Liver (tissue), 9 donors: ENCODE data around the gene CDK15. TPM values are rescaled to one million over a fixed set of nuclear protein-coding genes. Genes with fewer than 3 reads are reported as not detected.

Experiments used
- DNase-seq: peaks from one replicate; pipeline ENCODE4 v3.0.0-alpha.2; 2017; ENCODE audit warnings: low spot score
- H3K27ac ChIP-seq, 2 donors: one replicate each; pipeline ENCODE4 v1.7.0; 2013; ENCODE audit warnings: inconsistent platforms in 2 of 2, low read length in 2 of 2, control low read depth in 1 of 2, low read depth in 1 of 2, mild to moderate bottlenecking in 1 of 2
- H3K27me3 ChIP-seq, 4 donors: one replicate each; pipeline versions ENCODE4 v1.6.1 to v1.7.0; 2013; ENCODE audit warnings: low read length in 3 of 4, inconsistent platforms in 1 of 4, mild to moderate bottlenecking in 1 of 4, moderate library complexity in 1 of 4; ENCODE audit not compliant: control insufficient read depth in 4 of 4, insufficient read depth in 4 of 4
- H3K36me3 ChIP-seq, 4 donors: one replicate each; pipeline versions ENCODE4 v1.6.1 to v1.7.0; 2013; ENCODE audit warnings: low read length in 3 of 4, mild to moderate bottlenecking in 3 of 4, low read depth in 1 of 4, moderate library complexity in 1 of 4; ENCODE audit not compliant: control insufficient read depth in 4 of 4, insufficient read depth in 3 of 4
- H3K4me1 ChIP-seq, 4 donors: one replicate each; pipeline versions ENCODE4 v1.6.1 to v1.7.0; 2013; ENCODE audit warnings: low read length in 3 of 4, mild to moderate bottlenecking in 3 of 4, moderate library complexity in 1 of 4; ENCODE audit not compliant: control insufficient read depth in 4 of 4, insufficient read depth in 4 of 4
- H3K4me3 ChIP-seq, 3 donors: one replicate each; pipeline versions ENCODE4 v1.6.1 to v1.7.0; 2013; ENCODE audit warnings: low read length in 3 of 3, control low read depth in 1 of 3, low read depth in 1 of 3, mild to moderate bottlenecking in 1 of 3
- H3K9ac ChIP-seq, 2 donors: one replicate each; pipeline ENCODE4 v1.7.0; 2013; ENCODE audit warnings: low read length in 2 of 2, mild to moderate bottlenecking in 2 of 2, moderate library complexity in 2 of 2, control low read depth in 1 of 2, low read depth in 1 of 2
- H3K9me3 ChIP-seq, 4 donors: one replicate each; pipeline versions ENCODE4 v1.6.1 to v1.7.0; 2013; ENCODE audit warnings: low read length in 3 of 4; ENCODE audit not compliant: control insufficient read depth in 4 of 4
- ATF3 ChIP-seq: IDR thresholded peaks from 2 replicates; pipeline ENCODE4 v1.6.1; 2016; ENCODE audit warnings: antibody characterized with exemption
- EGR1 ChIP-seq, 2 donors: IDR thresholded peaks; 2 replicates each; pipeline ENCODE4 v1.6.1; 2016 to 2018; ENCODE audit warnings: antibody characterized with exemption in 2 of 2, low read depth in 2 of 2
- FOXA1 ChIP-seq: IDR thresholded peaks from 2 replicates; pipeline ENCODE4 v1.6.1; 2016; ENCODE audit warnings: antibody characterized with exemption
- FOXA2 ChIP-seq: IDR thresholded peaks from 2 replicates; pipeline ENCODE4 v1.6.1; 2016; ENCODE audit warnings: antibody characterized with exemption
- GABPA ChIP-seq, 2 donors: IDR thresholded peaks in 1 of 2; conservative IDR thresholded peaks in 1 of 2; 2 replicates each; pipeline ENCODE4 v1.6.1; 2016; ENCODE audit warnings: antibody characterized with exemption in 2 of 2, mild to moderate bottlenecking in 1 of 2, moderate library complexity in 1 of 2
- HNF4A ChIP-seq, 2 donors: conservative IDR thresholded peaks; 2 replicates each; pipeline ENCODE4 v1.6.1; 2016; ENCODE audit warnings: antibody characterized with exemption in 2 of 2, mild to moderate bottlenecking in 2 of 2
- HNF4G ChIP-seq: IDR thresholded peaks from 2 replicates; pipeline ENCODE4 v1.6.1; 2016; ENCODE audit warnings: antibody characterized with exemption
- JUND ChIP-seq, 2 donors: IDR thresholded peaks; 2 replicates each; pipeline ENCODE4 v1.6.1; 2016; ENCODE audit warnings: antibody characterized with exemption in 2 of 2
- NR2F2 ChIP-seq: IDR thresholded peaks from 2 replicates; pipeline ENCODE4 v1.6.1; 2016; ENCODE audit warnings: antibody characterized with exemption
- RAD21 ChIP-seq, 2 donors: IDR thresholded peaks; 2 replicates each; pipeline ENCODE4 v1.6.1; 2016; ENCODE audit warnings: antibody characterized with exemption in 2 of 2, mild to moderate bottlenecking in 2 of 2
- RXRA ChIP-seq, 2 donors: IDR thresholded peaks; 2 replicates each; pipeline ENCODE4 v1.6.1; 2017 to 2018; ENCODE audit warnings: antibody characterized with exemption in 2 of 2, mild to moderate bottlenecking in 1 of 2
- SP1 ChIP-seq: IDR thresholded peaks from 2 replicates; pipeline ENCODE4 v1.6.1; 2018; ENCODE audit warnings: antibody characterized with exemption, mild to moderate bottlenecking
- TAF1 ChIP-seq: conservative IDR thresholded peaks from 2 replicates; pipeline ENCODE4 v1.6.1; 2016; ENCODE audit warnings: antibody characterized with exemption, mild to moderate bottlenecking
- YY1 ChIP-seq: IDR thresholded peaks from 2 replicates; pipeline ENCODE4 v1.6.1; 2016; ENCODE audit warnings: antibody characterized with exemption, mild to moderate bottlenecking
- ZBTB33 ChIP-seq: IDR thresholded peaks from 2 replicates; pipeline ENCODE4 v1.6.1; 2016; ENCODE audit warnings: antibody characterized with exemption
- WGBS: extraction: QIAGEN DNeasy Blood & Tissue Kit; methylation state at CpG from one replicate; pipeline ENCODE4 v1.1.7; 2013; 5-methylcytosine and 5-hydroxymethylcytosine counted together
- polyA plus RNA-seq, 2 donors: library from polyadenylated mRNA; stranded (reverse) in 1 of 2; unstranded in 1 of 2; fragments of 200-250 nt in 1 of 2; fragments of >200 nt in 1 of 2; fragmentation: Nextera tagmentation in 1 of 2; extraction: Ambion mirVana in 1 of 2; gene quantifications; one replicate each; pipeline versions ENCODE4 v1.2.1 to v1.2.3, GENCODE V29; 2013 to 2015
- total RNA-seq, 2 donors: library from RNA; depleted of rRNA; stranded (reverse); fragments of >200 nt; gene quantifications; one replicate each; pipeline ENCODE4 v1.2.3, GENCODE V29; 2014
- TF ChIP-seq, protein P1 (sequence below): fragments of 150-350 bp; IDR thresholded peaks from 2 replicates; pipeline ENCODE4 v1.5.1; 2017; ENCODE audit warnings: improper control_type of control experiment, low read depth, low read length; ENCODE audit not compliant: missing input control
- TF ChIP-seq, protein P2 (sequence below): IDR thresholded peaks from 2 replicates; pipeline ENCODE4 v1.6.1; 2016; ENCODE audit warnings: antibody characterized with exemption, mild to moderate bottlenecking
- TF ChIP-seq, protein P3 (sequence below): IDR thresholded peaks from 2 replicates; pipeline ENCODE4 v1.6.1; 2016; ENCODE audit warnings: antibody characterized with exemption
- donor health status: healthy.
- donor health status: healthy.
- donor health status: healthy.
- donor health status: healthy.
- donor health status: healthy.

CDK15 gene
- total and polyA plus RNA-seq, 4 donors: under 0.01 to 0.47 (median 0.06) TPM; not detected in 1

DNA sequence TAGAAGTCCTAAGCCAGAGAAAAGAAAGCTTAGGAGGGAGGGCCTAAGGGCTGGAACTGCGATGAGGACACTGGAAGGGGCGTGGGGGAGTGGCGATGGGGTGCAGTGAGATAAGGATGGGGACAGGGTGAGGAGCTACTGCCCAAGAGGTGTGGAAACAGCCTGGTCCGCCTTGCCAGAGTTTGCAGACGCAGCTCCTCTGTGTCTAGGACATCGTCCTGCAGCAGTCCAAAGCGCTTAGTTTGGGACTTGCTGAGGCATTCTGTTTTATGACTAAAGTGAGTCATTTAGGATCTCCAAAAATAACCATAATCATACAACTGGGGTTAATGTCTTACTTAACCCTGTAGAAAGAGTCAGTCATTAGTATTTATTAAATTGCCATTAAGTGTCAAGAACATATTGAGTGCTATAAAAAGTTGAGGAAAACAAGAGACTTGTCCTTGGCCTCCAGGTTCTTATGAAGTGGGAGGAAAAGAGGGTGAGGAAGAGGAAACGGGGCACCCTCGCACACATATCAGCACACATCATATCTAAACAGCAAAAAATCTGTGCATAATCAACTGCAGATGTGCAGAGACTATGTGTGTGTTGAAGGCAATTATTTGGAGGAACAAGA is 74.8 kb downstream of the CDK15 start:
- Histone ChIP-seq H3K27ac (no peak overlapping the region), H3K4me3 (no peak overlapping the region), H3K4me1 (no peaks in the 10 kb centered on the region), H3K9ac (no peak overlapping the region), H3K27me3 (peaks cover 0 to 3% (median 0%) of the 10 kb centered on the region in 4 donors), H3K36me3 (no peaks in the 10 kb centered on the region), H3K9me3 (no peaks in the 10 kb centered on the region)
- 76% methylated on average over 9 of the region's 9 CpGs for WGBS
- peak; percentile 42 for DNase-seq
- TF ChIP-seq, protein P1, sequence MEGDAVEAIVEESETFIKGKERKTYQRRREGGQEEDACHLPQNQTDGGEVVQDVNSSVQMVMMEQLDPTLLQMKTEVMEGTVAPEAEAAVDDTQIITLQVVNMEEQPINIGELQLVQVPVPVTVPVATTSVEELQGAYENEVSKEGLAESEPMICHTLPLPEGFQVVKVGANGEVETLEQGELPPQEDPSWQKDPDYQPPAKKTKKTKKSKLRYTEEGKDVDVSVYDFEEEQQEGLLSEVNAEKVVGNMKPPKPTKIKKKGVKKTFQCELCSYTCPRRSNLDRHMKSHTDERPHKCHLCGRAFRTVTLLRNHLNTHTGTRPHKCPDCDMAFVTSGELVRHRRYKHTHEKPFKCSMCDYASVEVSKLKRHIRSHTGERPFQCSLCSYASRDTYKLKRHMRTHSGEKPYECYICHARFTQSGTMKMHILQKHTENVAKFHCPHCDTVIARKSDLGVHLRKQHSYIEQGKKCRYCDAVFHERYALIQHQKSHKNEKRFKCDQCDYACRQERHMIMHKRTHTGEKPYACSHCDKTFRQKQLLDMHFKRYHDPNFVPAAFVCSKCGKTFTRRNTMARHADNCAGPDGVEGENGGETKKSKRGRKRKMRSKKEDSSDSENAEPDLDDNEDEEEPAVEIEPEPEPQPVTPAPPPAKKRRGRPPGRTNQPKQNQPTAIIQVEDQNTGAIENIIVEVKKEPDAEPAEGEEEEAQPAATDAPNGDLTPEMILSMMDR: no peak
- TF ChIP-seq JUND (IDR thresholded peaks at IDR 0.05) (no peak), EGR1 (IDR thresholded peaks at IDR 0.05; ENCODE audit: low read depth in 2 of 2) (no peak), HNF4G (no peak), HNF4A (conservative IDR thresholded peaks at IDR 0.05) (no peak), TAF1 (no peak), YY1 (no peak), NR2F2 (no peak), GABPA (IDR thresholded peaks at IDR 0.05 in 1 of 2, conservative IDR thresholded peaks at IDR 0.05 in 1 of 2) (no peak), SP1 (no peak), RXRA (IDR thresholded peaks at IDR 0.05) (no peak), FOXA2 (no peak), RAD21 (IDR thresholded peaks at IDR 0.05) (no peak), FOXA1 (no peak), ATF3 (no peak), ZBTB33 (no peak)
- TF ChIP-seq, protein P2, sequence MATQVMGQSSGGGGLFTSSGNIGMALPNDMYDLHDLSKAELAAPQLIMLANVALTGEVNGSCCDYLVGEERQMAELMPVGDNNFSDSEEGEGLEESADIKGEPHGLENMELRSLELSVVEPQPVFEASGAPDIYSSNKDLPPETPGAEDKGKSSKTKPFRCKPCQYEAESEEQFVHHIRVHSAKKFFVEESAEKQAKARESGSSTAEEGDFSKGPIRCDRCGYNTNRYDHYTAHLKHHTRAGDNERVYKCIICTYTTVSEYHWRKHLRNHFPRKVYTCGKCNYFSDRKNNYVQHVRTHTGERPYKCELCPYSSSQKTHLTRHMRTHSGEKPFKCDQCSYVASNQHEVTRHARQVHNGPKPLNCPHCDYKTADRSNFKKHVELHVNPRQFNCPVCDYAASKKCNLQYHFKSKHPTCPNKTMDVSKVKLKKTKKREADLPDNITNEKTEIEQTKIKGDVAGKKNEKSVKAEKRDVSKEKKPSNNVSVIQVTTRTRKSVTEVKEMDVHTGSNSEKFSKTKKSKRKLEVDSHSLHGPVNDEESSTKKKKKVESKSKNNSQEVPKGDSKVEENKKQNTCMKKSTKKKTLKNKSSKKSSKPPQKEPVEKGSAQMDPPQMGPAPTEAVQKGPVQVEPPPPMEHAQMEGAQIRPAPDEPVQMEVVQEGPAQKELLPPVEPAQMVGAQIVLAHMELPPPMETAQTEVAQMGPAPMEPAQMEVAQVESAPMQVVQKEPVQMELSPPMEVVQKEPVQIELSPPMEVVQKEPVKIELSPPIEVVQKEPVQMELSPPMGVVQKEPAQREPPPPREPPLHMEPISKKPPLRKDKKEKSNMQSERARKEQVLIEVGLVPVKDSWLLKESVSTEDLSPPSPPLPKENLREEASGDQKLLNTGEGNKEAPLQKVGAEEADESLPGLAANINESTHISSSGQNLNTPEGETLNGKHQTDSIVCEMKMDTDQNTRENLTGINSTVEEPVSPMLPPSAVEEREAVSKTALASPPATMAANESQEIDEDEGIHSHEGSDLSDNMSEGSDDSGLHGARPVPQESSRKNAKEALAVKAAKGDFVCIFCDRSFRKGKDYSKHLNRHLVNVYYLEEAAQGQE: no peak
- TF ChIP-seq, protein P3, sequence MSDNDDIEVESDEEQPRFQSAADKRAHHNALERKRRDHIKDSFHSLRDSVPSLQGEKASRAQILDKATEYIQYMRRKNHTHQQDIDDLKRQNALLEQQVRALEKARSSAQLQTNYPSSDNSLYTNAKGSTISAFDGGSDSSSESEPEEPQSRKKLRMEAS: no peak
